HG02938 (cell line): ENCODE measurements around the gene FGF2.
"Not testable (repeated sequence)": the region's sequence is repeated elsewhere in the genome, so short reads cannot be mapped to it uniquely, and the experiment has no call there.

Source experiments
- ATAC-seq: cut with Tn5 transposase; IDR thresholded peaks from one replicate; pipeline ENCODE4 v1.9.1; 2021; ENCODE audit warnings: mild to moderate bottlenecking, moderate library complexity; ENCODE audit not compliant: unreplicated experiment

FGF2 gene

DNA sequence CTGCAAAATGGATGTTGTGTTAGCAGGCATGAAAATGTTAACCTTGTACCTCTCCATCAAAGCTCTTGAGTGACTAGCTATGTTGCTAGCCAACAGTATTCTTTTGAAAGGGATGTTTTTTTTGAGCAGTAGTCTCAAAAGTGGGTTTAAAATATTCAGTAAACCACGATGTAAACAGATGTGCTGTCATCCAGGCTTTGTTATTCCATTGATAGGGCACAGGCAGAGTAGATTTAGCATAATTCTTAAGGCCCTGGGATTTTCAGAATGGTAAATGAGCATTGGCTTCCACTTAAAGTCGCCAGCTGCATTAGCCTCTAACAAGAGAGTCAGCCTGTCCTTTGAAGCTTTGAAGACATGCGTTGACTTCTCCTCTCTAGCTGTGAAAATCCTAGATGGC, 18.4 kb downstream of the FGF2 start:
- no peak for ATAC-seq

DNA sequence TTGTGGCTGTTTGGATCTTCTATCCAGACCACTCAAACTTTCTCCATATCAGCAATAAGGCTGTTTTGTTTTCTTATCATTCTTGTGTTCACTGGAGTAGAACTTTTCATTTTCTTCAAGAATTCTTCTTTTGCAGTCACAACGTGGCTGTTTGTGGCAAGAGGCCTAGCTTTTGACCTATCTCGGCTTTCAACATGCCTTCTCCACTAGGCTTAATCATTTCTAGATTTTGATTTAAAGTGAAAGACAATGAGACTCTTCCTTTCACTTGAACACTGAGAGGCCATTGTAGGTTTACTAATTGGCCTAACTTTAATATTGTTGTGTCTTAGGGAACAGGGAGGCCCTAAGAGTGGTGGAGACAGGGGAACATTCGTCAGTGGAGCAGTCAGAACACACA, 19.1 kb downstream of the FGF2 start:
- no peak for ATAC-seq

DNA sequence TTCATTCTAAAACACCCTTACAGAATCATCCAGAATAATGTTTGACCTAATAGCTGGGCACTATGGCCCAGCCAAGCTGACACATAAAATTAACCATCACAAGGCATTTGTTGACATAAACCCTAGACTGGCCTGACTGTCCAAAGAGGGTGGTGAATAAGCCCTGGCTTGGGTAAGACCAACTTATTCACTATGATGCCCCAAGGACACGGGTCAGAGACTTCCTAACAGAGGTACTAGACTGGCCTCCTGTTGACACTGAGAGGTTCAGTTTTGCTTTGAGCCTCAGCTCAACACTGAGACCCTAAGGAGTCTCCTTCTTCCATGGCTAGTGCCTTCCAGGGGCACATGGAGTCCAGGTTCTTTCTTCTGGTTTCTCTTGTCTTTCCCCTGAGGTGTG, 21.3 kb downstream of the FGF2 start:
- no peak for ATAC-seq

DNA sequence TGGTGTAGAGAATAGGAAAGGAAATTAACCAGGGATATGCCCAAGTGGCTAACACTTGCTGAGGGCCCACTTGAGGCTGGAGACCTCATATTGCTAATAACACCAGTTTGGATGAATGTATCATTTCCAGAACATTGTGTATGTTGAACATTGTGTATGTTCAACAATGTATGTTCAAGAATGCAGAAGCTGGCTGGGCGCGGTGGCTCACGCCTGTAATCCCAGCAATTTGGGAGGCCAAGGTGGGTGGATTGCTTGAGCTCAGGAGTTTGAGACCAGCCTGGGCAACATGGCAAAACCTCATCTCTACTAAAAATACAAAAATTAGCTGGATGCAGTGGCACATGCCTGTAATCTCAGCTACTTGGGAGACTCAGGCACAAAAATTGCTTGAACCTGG, 23.2 kb downstream of the FGF2 start:
- not testable (repeated sequence) for ATAC-seq

DNA sequence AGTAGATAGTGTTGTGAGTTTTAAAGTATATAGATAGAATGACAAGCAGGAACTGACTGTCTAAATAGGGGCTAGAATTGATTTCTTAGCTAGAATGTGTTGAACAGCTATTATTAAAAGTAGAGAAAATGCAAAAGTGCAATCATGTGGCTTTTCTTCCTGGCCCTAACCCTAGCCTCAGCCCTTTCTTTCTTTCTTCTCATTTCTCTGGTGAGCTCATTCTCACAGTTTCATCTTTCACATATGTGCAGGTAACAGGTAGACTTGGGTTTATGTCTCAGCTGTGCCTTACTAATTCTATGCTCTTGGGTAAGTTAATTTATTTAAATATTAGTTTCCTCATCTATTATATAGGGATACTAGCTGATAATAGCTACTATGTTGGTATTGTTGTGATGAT, 24.9 kb downstream of the FGF2 start:
- ATAC-seq, result no peak

DNA sequence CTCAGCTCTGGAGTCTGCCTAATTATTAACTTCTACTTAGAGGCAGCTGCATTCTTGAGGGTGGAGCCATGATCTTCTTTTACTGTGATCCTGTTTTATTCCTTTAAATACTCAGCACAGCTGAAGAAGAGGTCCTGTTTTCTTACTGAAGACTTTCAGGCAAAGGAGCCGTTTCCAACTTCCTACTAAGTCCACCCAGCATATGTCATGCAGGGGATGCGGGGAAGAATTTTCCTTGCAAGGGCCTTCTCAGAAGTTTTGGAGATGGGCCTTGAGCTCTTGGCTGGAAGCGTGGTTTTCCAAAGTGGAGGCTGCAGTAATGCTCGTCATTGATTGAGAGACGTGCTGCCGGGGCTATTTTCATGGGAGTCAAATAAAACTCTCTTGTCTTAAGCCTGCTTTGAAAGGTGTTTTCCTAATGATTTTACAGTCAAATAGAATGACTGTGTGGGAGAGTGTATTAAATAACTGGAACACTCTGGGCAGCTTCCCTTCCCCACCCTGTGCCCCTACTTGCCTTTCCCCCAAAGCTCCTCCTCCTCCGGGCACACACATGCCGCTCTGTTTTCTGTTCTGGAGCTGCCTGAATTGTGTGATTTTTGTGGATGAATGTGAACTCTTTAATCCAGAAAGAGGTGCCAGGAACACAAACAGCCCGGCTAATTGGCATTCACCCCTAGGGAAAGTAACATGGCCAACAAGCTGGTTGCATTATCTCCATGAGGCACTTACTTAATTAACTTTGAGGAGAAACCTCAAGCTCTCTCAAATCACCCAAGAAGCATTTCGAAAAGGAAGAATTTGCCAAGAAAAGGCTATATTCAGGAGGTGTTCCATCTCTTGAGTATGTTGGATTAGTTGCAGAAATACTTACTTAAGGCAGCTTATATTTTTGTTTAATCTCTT, 28.1 kb downstream of the FGF2 start:
- ATAC-seq, result no peak

DNA sequence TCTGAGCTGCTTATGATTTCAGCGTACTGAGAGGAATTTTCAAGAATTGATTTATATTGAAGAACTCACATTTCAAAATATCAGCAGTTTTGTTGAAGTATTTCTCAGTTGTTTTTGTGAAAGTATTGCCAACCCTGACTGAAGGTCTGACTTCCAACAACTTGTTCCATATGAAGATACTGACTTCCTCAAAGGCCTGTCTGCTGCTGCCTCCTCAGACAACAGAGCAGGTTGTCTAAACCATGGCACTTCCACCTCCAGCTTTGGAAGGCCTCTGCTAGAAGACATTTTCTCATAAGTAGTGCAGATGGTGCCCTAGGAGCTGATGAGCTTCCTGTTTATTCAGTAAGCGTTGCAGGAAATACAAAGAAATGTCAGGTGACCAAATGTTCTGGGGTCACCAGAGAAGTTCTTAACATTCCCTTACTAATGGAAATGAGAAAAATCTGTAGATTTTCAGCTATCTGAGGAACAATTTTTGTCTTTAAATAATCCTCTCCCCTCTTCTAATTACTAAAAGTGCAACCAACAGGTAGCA, 28.8 kb downstream of the FGF2 start:
- ATAC-seq, result no peak

DNA sequence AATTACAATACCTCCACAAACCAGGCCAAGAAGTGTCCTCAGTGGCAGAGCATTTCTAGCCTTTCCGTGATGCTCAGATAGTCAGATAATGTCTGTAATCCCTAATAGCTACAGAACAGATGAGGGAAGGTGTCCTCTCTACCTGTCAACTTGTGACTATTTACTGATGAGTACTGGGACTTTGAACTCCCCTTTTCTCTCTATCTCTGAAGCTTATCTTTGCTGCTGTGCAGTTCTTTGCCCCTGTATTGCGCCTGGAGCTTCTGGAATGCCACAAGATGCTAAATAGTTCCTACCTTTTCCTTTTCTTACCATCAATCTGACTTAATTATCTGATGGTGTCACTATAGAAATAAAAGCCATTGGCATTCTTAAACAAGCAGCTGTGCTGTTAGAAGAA, 30.5 kb downstream of the FGF2 start:
- no peak for ATAC-seq

DNA sequence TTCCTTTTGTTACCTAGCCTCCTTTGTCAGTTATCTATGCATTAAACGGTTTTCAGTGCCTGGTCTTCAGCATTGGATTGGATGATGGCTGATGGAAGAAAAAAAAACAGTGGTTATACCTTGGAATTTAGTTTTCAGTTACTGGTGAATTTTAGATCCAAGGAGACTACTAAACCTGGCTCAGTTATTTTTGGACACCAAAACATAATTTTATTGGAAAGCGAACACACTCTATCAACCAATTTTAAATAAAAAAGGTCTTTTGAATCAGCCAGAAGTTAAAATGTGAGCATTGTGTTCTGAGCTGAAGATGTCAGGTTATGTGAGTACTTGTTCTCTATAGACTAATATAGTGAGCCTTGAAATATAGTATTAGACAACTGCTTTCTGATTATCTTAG, 32.1 kb downstream of the FGF2 start:
- no peak for ATAC-seq

DNA sequence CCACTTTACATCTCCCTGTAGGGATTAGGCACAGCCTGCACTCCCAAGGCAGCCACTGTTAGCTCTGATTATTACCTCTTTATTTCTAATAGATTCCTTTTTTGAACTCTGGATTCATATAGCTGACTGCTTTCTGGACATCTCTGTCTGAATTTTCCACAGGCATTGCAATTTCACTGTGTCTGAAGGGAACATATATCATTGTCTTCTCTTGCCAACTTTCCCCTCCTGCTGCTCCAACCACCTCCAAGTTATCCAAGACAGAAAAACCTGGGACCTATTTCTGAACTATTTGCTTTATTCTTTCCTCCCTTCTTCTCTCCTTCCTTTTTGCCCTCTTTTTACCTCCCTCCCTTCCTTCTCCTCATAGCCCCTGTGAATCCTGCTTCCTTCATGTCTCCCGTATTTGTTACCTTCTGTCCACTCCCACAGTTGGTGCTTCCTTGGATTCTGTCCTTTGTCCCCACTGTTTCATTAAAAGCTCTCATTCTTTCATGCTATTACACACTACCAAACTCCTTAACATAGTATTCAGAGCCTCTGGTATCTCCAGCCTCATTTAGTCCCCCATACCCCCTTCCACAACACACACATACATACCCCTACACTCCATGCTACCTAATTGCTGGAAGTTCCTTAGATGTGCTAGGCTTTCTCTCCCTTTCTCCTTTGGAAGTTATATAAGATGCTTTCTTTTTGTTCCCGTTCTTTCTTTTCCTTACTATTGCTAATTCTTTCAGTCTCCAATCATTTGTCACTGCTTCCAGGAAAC, 34.7 kb downstream of the FGF2 start:
- no peak for ATAC-seq

DNA sequence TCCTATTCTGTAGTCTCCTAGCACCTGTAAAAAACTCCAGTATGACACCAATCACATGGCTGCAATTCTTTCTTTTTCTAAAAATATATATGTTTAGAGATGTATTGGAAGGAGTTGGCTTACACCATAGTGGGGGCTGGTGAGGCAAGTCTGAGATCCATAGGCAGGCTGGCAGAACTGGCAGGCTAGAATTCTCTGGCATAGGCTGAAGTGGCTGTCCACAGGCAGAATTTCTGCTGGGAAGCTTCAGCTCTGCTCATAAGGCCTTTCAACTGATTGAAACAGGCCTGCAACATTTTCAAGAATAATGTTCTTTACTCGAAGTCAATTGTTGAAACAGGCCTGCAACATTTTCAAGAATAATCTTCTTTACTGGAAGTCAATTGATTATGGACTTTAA, 37.0 kb downstream of the FGF2 start:
- ATAC-seq, result no peak

DNA sequence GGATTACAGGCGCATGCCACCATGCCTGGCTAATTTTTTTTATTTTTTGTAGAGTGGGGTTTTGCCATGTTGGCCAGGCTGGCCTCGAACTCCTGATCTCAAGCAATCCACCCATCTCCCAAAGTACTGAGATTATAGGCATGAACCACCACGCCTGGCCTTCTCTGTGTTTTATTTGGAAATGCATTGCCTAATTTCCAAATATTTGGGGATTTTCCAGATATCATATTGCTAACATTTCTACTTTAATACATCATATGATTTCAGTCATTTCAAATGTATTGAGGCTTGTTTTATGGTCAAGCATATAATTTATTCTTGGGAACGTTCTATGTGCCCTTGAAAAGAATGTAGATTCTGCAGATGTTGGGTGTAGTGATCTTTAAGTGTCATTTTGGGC, 38.8 kb downstream of the FGF2 start:
- no peak for ATAC-seq

DNA sequence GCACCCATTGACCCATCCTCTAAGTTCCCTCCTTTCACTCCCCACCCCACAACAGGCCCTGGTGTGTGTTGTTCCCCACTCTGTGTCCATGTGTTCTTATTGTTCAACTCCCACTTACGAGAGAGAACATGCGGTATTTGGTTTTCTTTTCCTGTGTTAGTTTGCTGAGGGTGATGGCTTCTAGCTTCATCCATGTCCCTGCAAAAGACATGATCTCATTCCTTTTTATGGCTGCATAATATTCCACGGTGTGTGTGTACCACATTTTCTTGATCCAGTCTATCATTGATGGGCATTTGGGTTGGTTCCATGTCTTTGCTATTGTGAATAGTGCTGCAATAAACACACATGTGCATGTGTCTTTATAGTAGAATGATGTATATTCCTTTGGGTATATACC, 41.6 kb downstream of the FGF2 start:
- ATAC-seq, result not testable (repeated sequence)

DNA sequence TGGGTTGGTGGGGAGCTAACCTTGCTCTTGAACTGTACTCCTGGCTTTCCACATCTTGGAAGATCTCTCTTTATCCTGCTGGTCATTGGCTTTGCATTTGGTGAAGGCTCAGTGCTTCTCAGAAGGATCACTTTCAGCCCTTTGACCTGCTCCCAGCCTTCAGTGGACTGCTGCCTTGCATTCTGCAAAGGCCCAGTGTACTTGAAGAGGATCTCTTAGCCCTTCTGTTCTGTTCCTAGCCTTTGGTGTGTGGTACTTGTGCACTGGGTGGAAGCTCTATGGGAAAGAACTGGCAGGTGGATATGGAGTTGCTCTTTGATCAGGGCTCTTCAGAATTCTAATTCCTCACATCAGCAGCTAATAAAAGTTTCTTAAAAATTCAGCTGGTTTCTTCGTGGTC, 46.5 kb downstream of the FGF2 start:
- no peak for ATAC-seq

DNA sequence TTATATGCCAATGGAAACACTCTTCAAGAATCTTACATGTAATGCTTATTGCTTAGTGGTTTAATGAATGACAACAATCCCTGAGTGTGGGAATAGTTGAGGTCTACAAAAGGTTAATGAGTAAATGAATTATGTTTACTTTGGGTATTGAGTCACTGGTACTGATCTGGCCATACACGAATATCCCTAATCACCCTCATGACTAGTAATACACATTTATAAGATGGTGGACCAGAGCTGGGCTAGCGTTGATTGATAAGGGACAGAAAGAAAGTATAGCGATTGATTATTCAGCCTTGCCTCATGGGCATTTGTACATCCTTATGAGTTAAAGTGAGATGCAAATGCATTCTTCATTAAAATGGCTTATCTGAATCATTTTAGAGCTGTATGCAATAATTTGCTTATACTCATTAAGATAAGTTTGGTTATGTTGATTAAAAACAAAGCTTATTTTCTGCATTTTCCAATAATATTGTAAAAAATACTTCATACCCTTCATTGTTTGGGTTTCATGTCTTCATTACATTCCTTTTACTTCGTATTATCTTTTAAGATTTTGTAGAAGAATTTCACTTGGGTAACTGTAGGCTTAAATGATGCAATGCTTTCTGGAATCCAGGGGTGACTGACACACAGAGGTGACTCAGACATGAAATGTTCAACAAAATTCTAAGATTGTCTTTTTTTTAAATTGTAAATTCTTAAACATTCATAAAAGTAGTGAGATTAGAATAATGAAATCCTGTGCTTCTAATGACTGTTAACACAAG, 47.4 kb downstream of the FGF2 start:
- ATAC-seq, result no peak

DNA sequence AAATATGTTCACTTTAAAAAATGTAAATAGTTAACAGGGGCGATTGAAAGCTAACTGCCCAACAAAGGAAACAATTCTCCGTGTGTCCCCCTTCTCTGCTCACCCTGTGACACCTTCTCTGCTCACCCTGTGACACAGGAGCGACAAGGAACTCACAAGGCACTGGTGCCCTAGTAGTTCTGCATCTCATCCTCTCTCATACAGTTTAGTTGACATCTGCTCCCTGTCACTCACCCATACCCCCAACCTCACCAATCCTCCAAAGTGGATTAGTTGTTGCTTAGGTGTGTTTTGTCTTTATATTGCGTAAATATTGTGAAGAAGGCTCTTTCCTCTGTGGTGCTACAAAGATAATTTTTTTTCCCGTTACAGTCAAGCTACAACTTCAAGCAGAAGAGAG, 49.3 kb downstream of the FGF2 start:
- ATAC-seq, result no peak

DNA sequence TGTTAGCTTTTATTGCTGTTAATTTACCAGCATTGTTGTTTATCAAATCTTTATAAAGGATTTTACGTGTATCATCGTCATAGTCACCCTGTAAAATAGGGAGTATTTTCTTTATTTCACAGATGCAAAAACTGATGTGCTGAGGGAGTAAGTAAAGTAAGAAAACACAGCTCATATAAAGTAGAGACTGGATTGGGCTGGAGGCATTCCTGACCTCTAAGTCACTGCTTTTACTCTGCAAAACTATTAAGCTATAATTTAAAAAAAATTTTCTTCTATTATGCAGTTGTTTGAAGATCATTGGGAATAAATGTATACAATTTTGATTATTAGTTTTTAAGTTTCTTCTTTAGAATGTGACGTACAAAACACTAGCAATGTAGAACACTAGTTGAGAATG, 49.8 kb downstream of the FGF2 start:
- ATAC-seq, result no peak

DNA sequence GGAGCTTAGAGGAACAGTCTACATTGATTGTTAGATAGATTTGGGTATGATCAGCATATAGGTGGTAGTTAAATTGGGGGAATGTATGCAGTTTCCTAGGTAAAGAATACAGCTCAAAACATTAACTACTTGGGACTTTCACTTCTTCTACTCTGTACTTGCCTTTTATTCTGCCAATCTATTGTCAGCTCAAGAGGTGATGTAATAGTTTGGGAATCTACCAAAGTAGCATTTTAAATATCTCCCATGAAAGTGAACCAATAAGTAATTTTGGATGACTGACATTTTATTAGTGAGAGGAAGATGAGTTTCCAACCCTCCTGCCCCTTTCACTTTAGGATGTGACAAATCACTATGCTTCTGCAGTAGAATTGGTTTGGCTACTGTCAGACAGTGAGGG, 52.4 kb downstream of the FGF2 start:
- no peak for ATAC-seq

DNA sequence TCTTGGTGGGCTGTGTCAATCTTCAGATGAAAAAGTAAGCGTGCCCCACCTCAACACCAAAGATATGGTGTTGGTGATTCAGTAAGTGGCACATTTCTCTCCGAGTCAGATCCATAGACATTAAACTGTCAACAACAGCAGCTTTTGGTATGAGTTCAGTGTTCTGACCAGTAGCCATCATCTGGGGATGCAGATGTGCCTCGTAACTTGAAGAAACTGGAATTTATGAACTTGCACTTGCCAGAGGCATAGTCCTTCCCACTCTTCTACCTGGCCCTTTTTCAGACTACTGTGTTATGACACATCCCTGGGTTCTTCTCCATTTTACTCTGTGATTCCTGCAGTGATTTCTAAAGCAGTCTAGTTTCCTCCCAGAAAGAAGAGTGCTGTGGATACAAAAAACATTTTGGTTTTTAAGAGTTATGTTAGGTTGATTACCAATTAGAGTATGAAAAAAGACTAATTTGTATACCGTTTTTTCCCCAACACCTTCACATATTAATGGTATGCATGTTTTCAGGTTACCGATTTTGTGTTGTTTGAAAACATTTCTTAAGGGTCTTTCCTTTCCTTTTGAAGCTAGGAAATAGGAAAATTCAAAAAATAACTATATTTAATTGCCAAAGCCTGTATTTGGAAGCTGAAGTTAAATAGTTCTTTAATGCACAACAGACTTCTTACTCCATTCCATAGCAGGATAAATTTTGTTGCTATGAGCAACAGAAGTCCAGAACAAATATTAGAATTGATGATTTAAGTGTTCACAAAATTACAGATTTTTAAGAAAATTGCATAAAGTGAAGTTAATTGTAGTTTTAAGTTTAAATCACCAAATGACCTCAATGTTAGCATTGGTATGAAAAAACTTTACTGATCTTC, 56.5 kb downstream of the FGF2 start:
- no peak for ATAC-seq

DNA sequence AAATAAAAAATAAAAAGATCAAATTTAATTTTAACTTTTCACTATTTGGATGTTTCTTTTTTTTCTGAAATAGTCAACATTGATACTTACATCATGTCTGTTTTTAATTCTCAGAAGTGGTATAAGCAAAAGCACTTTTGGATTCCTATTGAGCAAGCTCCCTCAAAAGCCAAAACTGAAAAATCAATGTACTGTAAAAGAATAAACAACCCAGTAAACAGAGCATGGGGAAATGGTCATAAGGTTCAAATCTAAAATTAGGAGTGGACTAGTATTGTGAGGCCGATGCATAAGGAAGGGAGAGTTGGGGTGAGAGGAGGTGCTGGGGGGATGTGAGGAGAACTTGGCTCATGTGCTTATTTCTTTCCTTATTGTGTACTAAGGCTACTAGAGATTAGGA, 57.9 kb downstream of the FGF2 start:
- ATAC-seq, result no peak
